DMS53 (cell line): ENCODE measurements around the gene YEATS4.

ENCODE experiments used
- DNase-seq: peaks from one replicate; lab custom pipeline; 2025; lab: John Stamatoyannopoulos, UW

YEATS4 gene

DNA sequence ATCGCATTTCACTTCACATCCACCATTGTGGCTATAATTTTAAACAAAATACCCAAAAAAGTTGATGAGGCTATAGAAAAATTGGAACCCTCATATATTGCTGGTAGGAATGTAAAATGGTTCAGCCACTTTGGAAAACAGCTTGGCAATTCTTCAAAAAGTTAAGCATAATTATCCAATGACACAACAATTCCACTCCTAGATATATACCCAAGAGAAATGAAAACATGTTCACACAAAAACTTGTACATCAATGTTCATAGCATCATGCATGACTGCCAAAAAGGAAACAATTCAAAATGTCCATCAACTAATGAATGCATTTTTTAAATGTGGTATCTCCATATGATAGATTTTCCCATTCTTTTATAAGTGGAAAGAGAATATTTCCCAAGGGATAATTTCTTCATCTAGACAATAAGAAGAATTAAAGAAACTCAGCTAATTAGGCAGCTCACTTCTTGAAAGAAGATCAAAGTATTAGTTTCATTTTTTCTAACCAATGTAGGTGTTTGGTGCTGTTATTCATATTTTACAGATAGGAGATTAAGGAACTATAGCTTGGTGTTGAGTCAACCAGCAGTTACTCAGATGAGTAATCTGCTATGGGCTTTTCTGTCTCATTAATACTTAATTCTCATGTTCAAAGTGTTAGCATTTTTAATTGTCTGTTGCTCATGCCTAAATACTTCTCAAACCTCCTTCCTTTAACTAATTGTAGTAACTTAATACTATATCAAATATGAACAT lies 32.8 kb downstream of the YEATS4 start:
- DNase-seq, result no peak

DNA sequence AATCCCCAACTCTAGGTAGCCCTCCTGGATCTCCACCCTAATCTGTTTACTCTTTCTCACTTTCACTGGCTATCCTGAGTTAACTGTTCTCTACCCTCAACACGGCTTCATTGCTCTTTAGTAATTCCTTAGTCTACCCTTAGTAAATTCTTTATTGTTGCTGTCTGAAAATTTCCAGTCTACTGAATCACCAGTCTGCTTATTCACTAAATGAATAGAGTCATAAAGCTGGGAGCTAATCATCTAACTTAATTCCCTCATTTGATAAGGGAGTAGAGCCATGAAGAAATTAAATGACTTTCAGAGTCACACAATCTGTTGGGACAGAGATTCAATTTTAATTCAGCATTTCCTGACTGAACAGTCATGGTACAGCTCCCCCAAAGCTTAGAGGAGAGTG lies 36.5 kb downstream of the YEATS4 start:
- DNase-seq, result no peak

DNA sequence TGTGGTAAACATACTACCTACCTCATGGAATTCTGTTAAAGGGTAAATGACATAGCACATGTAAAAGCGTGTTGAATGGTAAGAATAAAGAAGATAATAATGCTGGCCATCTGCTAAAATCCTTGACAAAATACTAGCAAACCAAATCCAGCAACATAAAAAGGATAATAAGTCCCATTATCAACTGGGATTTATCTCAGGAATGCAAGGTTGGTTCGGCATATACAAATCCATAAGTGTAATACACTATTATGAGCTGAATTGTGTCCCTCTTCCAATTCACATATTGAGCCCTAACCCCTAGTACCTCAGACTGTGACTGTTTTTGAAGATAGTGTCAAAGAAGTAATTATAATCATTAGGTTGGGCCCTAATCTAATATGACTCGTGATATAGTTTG lies 37.4 kb downstream of the YEATS4 start:
- DNase-seq, result no peak

GRCh38 chr12:69397978-69398377 lies 38.4 kb downstream of the YEATS4 start:
- DNase-seq, result no peak

DNA sequence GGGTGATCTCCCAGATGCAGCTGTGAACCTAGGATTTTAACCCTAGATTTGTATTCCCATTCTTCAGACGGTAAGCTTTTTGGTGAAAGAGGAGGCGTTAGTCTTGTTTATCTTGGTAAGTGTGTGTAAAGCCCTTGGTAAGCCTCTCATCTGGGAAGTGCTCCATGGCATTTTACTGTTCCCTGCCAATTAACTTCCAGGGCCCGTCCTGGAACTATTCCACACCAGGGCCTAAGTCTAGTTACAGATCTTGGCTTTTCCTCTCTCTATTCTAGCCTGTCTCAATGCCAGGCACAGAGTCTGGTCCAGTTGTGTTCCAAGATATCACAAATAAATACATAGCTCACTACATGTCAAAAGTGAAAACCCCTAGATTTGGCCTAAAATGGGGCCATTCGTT lies 42.4 kb downstream of the YEATS4 start:
- DNase-seq, result no peak

GRCh38 chr12:69404851-69405565 lies 45.5 kb downstream of the YEATS4 start:
- DNase-seq, result no peak

- peak; percentile 16 for DNase-seq
These were observed 46.0 kb downstream of the YEATS4 start for GRCh38 chr12:69405566-69405865.

GRCh38 chr12:69406217-69406616 lies 46.7 kb downstream of the YEATS4 start:
- DNase-seq, result no peak

- no peak for DNase-seq
These were observed 51.0 kb downstream of the YEATS4 start for GRCh38 chr12:69410571-69410970.

DNA sequence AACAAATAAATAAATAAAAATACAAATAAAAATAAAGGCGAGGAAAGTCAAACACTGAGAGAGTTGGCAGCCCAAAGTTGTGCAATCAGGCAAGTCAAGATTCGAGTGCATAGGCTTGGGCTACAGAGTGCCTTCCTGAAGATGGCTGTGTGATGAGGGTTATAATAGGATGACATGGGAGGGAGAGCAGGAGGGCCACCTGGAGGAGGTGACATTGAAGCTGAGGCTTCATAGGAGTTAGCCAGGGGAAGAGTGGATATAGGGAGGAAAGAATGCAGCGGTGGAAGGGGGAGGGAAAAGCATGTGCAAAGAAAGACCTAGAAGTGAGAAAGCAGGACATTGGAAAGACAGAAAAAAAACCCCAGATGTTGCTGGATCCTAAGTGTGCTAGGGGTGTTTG lies 53.1 kb downstream of the YEATS4 start:
- DNase-seq, result no peak

DNA sequence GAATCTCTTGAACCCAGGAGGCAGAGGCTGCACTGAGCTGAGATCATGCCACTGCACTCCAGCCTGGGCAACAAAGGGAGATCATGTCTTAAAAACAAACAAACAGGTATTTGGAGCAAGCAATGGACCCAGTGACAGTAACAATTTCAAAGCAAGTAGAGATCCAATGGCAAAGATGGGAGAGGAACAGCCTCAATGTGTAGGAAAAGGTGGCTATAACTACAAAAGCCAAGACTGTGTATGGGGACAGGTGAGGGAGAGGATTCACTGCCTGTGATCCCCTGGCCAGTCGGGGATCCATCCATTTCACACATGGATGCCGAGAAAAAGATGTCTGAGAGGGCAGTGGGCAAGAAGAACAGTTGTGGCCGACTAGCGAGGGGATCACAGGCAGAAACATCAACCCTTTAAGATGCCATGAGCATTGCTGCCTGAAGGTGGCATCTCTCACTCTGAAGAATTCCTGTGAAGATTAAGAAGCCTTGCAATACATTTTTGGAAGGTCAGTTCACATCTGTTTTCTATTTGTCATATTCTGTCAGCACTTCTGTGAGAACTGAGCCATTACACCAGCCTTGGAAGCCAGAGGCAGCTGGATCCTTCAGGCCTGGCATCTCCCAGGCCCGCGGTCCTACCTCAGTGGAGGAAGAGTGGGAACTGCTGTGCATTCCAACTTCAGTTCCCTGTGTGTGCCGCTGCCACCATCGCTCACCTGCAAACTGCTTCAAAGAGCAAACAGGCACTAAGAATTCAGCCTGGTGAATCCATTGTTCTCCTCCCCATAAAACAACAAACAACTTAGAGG lies 56.1 kb downstream of the YEATS4 start:
- DNase-seq, result peak; percentile 64

GRCh38 chr12:69417231-69417630 lies 57.7 kb downstream of the YEATS4 start:
- no peak for DNase-seq

GRCh38 chr12:69417741-69418167 lies 58.2 kb downstream of the YEATS4 start:
- DNase-seq, result peak; percentile 24

GRCh38 chr12:69419701-69420100 lies 60.2 kb downstream of the YEATS4 start:
- DNase-seq, result no peak

GRCh38 chr12:69421548-69421947 lies 62.0 kb downstream of the YEATS4 start:
- peak; percentile 38 for DNase-seq

DNA sequence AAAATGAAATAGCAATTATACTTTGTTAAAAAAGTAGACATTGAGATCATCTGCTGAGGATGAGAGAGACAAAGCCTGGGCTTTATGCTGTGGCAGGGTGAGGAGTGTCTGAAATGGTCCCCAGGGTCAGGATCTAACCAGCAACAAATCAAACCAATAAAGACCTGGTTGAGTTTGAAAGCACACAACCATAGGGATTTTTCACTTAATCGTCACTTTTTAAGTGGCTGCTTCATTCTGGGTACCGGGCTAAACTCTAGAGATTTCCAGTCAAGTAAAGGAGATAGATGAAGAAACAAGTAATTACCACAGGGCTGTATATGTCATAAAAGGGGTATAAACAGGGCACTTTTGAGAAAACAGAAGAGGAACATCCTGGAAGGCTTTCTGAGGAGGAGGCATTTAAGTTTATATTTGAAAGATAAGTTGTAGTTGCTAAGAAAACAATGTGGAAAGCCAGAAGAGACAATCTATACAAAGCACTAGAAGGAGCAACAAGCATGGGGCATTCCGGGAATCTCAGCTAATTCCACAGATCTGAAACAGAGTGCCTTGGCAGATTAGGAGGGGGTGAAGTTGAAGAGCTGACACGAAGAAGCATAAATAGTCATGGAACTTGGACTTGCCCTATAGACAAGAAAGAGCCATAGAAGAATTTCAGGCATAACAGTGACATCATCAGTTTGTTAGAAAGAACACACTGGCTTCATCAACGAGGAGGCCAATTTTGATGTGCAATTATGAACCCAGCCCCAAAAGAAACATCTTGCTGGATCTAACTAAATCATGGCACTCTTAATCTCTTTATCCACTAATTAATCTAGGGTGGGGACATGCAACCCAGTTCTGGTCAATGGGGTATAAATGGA lies 63.7 kb downstream of the YEATS4 start:
- no peak for DNase-seq

DNA sequence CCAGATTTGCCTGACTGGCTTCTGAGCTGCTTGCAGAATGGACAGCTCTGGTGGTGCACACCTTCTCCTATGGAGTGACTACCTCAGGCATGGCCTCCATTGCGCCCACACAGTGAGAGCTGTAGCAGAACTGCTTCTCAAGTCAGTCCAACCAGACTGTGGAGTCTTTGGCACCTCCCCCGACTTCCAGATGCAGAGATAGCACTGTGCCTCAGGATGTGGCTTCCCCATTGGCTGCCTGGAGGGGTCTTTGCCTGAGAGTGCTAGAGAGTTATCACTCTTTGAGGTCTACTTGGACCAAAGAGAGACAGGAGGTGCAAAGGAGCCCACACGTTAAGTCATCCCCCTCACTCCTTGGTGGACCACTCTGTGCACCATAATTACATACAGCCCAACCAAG lies 65.9 kb downstream of the YEATS4 start:
- no peak for DNase-seq

DNA sequence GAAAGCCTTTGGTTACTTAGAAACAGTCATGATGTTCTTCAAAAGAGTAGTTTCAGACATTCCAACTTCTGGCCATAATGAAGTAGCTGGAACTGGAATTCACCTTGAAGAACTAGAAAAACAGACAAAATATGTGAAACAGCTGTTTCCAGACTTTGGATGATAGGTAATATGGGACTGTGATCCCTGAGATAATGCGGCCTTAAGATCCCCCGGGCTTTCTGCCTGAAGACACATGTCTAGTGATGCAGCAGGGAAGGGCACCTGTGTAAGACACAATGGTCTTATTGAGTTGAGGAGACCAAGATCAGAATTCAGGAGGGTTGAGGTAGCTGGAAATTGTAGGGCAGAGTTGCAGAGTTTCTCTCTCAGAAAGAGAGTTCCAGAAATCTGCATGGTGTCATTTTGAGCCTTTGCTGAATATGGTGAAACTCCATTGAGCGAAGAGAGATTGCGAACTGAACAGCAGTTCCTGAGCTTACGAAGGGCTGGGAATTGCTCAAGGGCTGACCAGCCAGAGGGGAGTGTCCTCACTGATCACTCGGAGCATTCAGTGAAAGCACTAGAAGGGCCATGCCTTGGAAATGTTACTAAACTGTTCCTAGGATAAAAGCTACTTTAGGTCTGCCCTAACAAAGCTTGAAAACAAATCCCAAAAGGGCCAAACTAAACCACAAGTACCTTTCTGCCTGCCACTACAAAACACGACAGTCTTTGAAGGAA lies 69.0 kb downstream of the YEATS4 start:
- no peak for DNase-seq

- no peak for DNase-seq
These were observed 71.5 kb downstream of the YEATS4 start for GRCh38 chr12:69430942-69431590.

DNA sequence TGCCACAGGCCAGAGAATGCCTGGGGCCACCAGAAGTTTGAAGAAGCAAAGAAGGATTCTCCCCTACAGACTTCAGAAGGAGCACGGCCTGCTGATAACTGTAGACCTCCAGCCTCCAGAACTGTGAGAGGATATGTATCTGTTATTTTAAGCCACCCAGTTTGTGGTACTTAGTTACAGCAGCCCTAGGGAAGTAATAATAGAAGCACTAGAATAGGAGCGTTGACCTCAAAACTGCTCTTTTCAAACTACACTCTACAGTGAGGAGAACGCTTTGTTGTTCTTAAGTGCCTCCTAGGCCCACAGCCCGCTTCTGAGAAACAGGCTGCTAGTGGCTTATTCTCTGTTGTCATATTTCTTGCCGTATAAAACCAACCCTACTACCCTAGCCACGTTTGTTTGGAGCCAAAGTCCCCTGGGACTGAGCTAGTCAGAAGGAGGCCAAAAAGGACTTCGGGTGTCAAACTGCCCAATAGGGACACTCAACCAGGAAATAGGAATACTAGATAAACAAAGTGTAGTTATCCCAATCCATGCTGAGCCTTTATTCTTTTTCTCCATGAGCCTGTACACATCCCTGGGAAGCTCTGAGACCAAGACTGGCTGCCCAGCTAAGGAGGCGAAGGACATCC lies 72.2 kb downstream of the YEATS4 start:
- DNase-seq, result no peak
